Upper lobe of left lung (tissue), 4 donors: Measurements from ENCODE around the gene PLS1.

Experiments used
- POLR2A ChIP-seq, 4 donors: fragments of 450-650 bp; IDR thresholded peaks; one replicate each; pipeline ENCODE4 v1.5.1; 2016 to 2017; ENCODE audit warnings: antibody characterized with exemption in 4 of 4, mild to moderate bottlenecking in 2 of 4
- POLR2AphosphoS5 ChIP-seq, 2 donors: sonication (generic); formaldehyde crosslinking; IDR thresholded peaks; one replicate each; pipeline ENCODE4 v1.5.1; 2017; ENCODE audit warnings: antibody characterized with exemption in 2 of 2
- TF ChIP-seq, protein P1 (sequence below), 6 experiments: fragments of 450-650 bp in 4 of 6; fragments of 200-600 bp in 2 of 6; sonication (generic) in 2 of 6; IDR thresholded peaks; one replicate each; pipeline ENCODE4 v1.5.1; 2016 to 2019; ENCODE audit warnings: antibody characterized with exemption in 6 of 6

DNA sequence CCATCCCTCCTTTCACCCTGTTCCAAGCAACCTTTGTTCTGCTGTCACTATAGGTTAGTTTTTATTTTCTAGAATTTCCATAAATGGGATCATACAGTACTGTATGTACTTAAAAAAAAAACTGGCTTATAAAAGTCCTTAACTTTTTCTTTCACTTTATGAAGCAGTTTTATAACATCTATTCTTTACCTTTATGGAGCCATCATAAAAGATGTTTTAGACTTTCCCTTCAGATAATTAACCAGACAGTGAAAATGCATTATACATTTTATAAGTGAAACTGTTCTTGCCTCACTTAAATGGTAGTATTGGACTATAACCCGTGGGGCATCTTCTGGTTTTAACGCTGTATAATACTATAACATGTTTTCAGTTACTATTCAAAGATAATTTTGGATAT lies 26.2 kb downstream of the PLS1 start:
- TF ChIP-seq, protein P1, sequence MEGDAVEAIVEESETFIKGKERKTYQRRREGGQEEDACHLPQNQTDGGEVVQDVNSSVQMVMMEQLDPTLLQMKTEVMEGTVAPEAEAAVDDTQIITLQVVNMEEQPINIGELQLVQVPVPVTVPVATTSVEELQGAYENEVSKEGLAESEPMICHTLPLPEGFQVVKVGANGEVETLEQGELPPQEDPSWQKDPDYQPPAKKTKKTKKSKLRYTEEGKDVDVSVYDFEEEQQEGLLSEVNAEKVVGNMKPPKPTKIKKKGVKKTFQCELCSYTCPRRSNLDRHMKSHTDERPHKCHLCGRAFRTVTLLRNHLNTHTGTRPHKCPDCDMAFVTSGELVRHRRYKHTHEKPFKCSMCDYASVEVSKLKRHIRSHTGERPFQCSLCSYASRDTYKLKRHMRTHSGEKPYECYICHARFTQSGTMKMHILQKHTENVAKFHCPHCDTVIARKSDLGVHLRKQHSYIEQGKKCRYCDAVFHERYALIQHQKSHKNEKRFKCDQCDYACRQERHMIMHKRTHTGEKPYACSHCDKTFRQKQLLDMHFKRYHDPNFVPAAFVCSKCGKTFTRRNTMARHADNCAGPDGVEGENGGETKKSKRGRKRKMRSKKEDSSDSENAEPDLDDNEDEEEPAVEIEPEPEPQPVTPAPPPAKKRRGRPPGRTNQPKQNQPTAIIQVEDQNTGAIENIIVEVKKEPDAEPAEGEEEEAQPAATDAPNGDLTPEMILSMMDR (IDR thresholded peaks at IDR 0.05) = no peak
- TF ChIP-seq POLR2A (IDR thresholded peaks at IDR 0.05) (no peak), POLR2AphosphoS5 (IDR thresholded peaks at IDR 0.05) (no peak)
